HG03060 (cell line): Measurements from ENCODE around the gene PTCD3.

Experiments
- ATAC-seq: cut with Tn5 transposase; IDR thresholded peaks from one replicate; pipeline ENCODE4 v1.9.1; 2021; ENCODE audit warnings: low read depth, moderate number of reproducible peaks; ENCODE audit not compliant: unreplicated experiment

PTCD3 gene

GRCh38 chr2:86079981-86080911 lies 25.8 kb upstream of the PTCD3 start:
- peak; percentile 72 for ATAC-seq

- no peak for ATAC-seq
Observed at GRCh38 chr2:86081724-86082123, 24.3 kb upstream of the PTCD3 start.

GRCh38 chr2:86082756-86083155 lies 23.3 kb upstream of the PTCD3 start:
- ATAC-seq, result no peak

GRCh38 chr2:86087936-86088850 lies 17.8 kb upstream of the PTCD3 start:
- ATAC-seq, result no peak

- no peak for ATAC-seq
Observed at GRCh38 chr2:86094229-86094628, 11.8 kb upstream of the PTCD3 start.

DNA sequence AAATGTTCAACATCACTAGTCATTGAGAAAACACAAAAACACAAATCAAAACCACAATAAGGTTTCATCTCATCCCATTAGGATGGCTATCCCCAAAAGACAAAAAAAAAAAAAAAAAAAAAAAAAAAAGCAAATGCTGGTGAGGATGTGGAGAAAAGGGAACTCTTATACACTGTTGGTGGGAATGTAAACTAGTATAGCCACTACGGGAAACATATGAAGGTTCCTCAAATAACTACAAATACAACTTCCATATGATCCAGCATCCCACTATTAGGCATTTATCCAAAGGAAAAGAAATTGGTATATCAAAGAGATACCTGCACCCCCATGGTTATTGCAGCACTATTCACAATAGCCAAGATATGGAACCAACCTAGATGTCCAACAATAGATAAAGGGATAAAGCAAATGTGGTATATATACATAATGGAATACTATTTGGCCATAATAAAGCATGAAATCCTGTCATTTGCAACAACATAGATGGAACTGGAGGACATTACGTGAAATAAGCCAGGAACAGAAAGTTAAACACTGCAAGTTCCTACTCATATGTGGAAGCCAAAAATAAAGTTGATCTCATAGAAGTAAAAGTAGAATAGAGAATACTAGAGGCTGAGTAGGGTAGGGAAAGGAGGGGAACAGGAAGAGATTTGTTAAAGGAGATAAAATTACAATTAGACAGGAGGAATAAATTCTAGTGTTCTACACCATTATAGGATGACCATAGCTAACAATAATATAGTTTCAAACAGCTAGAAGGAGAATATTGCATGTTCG lies 8.7 kb upstream of the PTCD3 start:
- ATAC-seq, result no peak

DNA sequence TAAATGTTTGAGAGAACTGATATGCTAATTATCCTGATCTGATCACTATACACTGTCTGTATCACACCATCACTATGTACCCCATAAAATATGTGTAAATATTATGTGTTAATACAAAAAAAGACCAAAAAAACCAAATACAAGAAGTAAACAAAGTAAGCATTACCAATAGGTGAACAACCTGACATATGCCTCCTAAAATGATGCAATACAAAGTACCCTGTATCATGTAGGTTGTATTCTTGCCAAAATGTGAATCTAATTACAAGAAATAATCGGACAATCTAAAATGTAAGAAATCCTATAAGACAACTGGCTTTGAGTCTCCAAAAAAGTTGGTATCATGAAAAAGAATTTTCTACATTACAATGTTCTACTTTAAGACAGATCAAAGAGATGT lies 8.1 kb upstream of the PTCD3 start:
- no peak for ATAC-seq

GRCh38 chr2:86102157-86102556 lies 3.9 kb upstream of the PTCD3 start:
- ATAC-seq, result no peak

- ATAC-seq, result peak; percentile 40
Observed at GRCh38 chr2:86105252-86105968, 625 bp upstream of the PTCD3 start, which contains the start of gene POLR1A. Gene POLR1A, minus strand, starts transcription at chr2:86105886. Its CDS starts 110 bp downstream, at chr2:86105776.

DNA sequence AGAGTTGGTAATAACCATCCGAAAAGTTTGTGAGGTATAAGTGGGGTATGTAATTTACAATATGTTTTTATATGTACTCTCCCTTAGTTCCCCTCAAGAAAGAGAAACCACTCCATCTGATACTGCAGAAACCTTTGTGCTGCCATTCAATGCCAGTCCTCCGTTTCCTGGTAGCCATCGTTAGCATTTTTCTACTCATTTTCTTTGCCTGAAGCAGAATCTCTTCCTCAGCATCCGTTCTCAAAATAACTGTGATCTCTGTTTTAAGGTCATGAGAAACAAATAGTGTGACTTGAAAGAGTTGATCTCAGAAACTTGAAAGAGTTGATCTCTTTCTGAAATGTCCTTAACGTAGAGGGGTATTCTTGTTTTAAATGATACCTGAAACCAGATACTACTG lies 996 bp downstream of the PTCD3 start:
- ATAC-seq, result no peak

- ATAC-seq, result no peak
Observed at GRCh38 chr2:86118130-86118529, 12.1 kb downstream of the PTCD3 start.

DNA sequence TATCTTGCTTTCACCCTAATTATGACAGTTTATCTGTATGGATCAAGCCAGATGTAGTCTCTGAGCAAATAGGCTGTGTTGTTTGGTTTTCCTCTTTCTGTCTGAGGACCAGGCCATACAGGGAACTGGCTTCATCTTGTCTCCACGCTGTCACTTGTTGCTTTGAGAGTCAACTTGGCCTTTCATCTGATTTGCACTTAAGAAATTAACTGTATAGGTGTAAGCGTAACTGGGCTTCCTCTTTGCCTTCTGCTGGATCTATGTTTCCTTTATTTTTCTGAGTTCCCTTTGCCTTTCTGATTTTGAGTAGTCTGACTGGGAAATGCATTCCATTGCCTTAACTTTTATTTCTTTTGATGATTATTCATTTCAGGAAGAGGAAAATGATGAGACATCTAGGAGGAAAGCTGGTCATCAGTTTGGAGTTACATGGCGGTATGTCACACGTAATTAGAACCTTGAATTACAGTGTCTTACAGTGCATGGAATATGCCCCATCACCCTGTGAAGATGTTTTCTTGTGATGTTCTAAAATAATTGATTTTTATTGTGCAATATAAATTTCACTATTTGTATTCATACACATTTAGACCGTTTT lies 17.4 kb downstream of the PTCD3 start:
- ATAC-seq, result no peak

DNA sequence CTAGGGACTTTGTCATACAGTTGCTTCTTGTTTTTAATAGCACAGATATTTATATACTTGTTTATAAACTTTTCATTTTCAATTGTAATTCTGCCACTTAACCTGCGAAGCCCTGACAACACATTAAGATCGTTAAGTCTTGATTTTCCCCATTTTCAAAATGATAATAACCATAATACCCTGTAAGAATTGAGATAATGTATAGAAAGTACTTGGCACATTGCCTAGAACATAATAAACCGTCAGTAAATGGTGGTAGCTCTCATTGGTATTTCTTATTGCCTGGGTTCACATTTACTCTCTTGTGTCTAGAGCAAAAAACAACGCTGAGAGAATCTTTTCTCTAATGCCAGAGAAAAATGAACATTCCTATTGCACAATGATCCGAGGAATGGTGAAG lies 18.6 kb downstream of the PTCD3 start:
- no peak for ATAC-seq

DNA sequence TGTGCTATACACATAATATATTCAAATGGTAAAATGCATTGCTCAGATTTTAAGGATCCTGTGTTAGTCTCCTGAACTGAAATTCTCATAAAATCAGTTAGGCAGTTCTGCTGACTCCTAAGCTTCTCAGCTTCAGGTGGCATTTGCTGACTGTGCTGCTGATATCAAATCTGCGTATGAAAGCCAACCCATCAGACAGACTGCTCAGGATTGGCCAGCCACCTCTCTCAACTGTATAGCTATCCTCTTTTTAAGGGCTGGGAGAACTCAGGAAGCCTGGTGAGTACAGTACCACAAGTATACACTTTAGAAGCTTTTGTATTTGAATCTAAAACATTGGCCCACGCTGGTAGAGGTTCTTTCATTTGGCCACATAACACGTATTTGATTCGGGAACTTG lies 28.7 kb downstream of the PTCD3 start:
- no peak for ATAC-seq

GRCh38 chr2:86135653-86136052 lies 29.6 kb downstream of the PTCD3 start:
- ATAC-seq, result no peak

DNA sequence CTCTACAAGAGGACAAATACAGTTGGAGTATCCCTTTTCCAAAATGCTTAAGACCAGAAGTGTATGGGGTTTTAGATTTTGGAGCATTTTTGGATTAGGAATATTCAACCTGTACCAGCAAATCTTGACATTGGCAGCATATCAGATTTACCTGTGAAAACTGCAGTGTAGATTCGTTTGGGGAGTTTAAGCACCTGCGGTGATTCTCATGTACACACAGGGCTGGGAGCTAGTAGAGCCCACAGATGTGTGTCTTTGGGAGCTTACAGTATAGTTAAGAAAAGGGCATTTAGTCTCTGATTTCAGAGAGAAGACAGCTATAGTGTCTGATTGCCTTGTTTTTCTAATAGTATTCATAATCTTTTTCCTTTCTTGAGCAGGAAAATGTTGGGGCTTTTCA lies 30.1 kb downstream of the PTCD3 start:
- ATAC-seq, result no peak

DNA sequence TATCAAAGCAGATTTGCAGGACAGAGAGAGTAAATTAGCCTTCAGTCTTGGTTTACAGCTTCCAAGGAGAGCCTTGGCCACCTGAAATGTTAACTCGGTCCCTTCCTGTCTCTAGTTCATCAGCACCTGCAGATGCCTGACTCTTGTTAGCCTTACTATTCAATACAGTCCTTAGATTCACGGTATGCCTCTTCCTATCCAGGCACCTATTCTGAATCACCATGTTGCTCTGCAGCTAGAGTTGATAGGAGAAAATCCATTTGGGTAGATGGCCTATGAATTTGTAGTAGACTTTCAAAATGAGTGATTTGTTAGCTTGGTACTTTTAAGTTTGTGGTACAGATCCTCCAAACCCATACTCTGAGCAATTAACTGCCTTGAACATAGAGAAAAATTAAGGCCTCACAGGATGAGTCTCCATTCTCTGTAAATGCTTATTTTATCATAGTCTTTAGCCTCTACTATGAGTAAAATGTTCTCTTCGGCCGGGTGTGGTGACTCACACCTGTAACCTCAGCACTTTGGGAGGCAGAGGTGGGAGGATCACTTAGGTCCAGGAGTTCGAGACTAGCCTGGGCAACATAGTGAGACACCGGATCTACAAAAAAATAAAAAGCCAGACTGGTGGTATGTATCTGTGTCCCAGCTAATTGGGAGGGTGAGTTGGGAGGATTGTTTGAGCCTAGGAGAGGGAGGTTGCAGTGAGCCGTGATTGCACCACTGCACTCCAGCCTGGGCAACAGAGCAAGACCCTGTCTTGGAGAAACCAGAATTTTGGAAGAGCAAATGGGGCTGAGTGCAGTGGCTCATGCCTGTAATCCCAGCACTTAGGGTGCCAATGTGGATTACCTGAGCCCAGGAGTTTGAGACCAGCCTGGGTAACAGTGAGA lies 32.9 kb downstream of the PTCD3 start:
- no peak for ATAC-seq

- ATAC-seq, result no peak
Observed at GRCh38 chr2:86139981-86140380, 33.9 kb downstream of the PTCD3 start.
